MM.1S (cell line): ENCODE results near the gene PRAMEF18.
"Not testable (repeated sequence)": the region's sequence is repeated elsewhere in the genome, so short reads cannot be mapped to it uniquely, and the experiment has no call there.

ENCODE experiments used
- DNase-seq: peaks from one replicate; pipeline ENCODE4 v3.0.0-alpha.2; 2015
- H2AFZ ChIP-seq: fragments of 300-600 bp; sonication (generic); 2 replicates; pipeline ENCODE4 v1.6.0; 2016; ENCODE audit warnings: antibody characterized with exemption, low read length
- H3F3A ChIP-seq: fragments of 300-600 bp; sonication (generic); 2 replicates; pipeline ENCODE4 v1.6.1; 2016; ENCODE audit warnings: mild to moderate bottlenecking, antibody characterized with exemption, low read length, moderate library complexity, mixed read lengths; ENCODE audit not compliant: insufficient read depth
- H3K27ac ChIP-seq: fragments of 300-600 bp; sonication (generic); 2 replicates; pipeline ENCODE4 v1.5.1; 2016; ENCODE audit warnings: mild to moderate bottlenecking, low read length
- H3K27me3 ChIP-seq: fragments of 300-600 bp; sonication (generic); replicated peaks from 2 replicates; pipeline ENCODE4 v1.6.0; 2016; ENCODE audit warnings: low read length; ENCODE audit not compliant: insufficient read depth
- H3K36me3 ChIP-seq: fragments of 300-600 bp; sonication (generic); replicated peaks from 2 replicates; pipeline ENCODE4 v1.6.1; 2016; ENCODE audit warnings: mild to moderate bottlenecking, low read length, mixed read lengths; ENCODE audit not compliant: insufficient read depth
- H3K4me1 ChIP-seq: fragments of 300-600 bp; sonication (generic); 2 replicates; pipeline ENCODE4 v1.6.1; 2016; ENCODE audit warnings: low read length, mixed read lengths
- H3K4me2 ChIP-seq: fragments of 300-600 bp; sonication (generic); 2 replicates; pipeline ENCODE4 v1.6.0; 2016; ENCODE audit warnings: low read depth, low read length
- H3K4me3 ChIP-seq: fragments of 300-600 bp; sonication (generic); 2 replicates; pipeline ENCODE4 v1.5.1; 2016; ENCODE audit warnings: low read length, mixed read lengths
- H3K79me2 ChIP-seq: fragments of 300-600 bp; sonication (generic); 2 replicates; pipeline ENCODE4 v1.6.1; 2016; ENCODE audit warnings: mixed run types, low read length, mixed read lengths
- H3K9ac ChIP-seq: fragments of 300-600 bp; sonication (generic); 2 replicates; pipeline ENCODE4 v1.6.1; 2016; ENCODE audit warnings: low read length, mixed read lengths
- H3K9me2 ChIP-seq: fragments of 300-600 bp; sonication (generic); replicated peaks from 2 replicates; pipeline ENCODE4 v1.6.1; 2016; ENCODE audit warnings: mild to moderate bottlenecking, low read length, mixed read lengths; ENCODE audit not compliant: insufficient read depth
- H3K9me3 ChIP-seq: fragments of 300-600 bp; sonication (generic); replicated peaks from 2 replicates; pipeline ENCODE4 v1.6.1; 2016; ENCODE audit warnings: mild to moderate bottlenecking, low read length, mixed read lengths; ENCODE audit not compliant: insufficient read depth
- H4K20me1 ChIP-seq: fragments of 300-600 bp; sonication (generic); 2 replicates; pipeline ENCODE4 v1.6.1; 2016; ENCODE audit warnings: mild to moderate bottlenecking, low read length, moderate library complexity, mixed read lengths; ENCODE audit not compliant: insufficient read depth

Gene PRAMEF18

DNA sequence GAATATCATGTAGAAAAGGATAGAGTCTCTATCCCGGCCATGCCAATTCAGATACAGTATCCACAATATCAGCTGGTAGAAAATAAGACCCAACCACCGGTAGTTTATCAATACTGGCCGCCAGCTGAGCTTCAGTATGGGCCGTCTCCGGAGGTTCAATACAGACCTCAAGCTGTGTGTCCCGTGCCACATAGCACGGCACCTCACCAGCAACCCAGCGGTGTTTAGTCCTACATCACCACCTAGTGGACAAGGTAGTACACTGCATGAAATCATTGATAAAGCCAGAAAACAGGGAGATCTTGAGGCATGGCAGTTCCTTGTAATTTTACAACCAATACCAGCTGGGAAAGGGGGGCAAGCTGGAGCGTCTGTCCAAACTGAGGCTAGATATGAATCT is 17.2 kb downstream of the PRAMEF18 start:
- H3K4me2 ChIP-seq, H3K36me3 ChIP-seq, H3K4me3 ChIP-seq, H3K4me1 ChIP-seq, H3K9ac ChIP-seq, H3K9me2 ChIP-seq, H3K9me3 ChIP-seq, H2AFZ ChIP-seq, H3K79me2 ChIP-seq, H3K27ac ChIP-seq, H4K20me1 ChIP-seq, H3K27me3 ChIP-seq, H3F3A ChIP-seq, DNase-seq: not testable (repeated sequence)

DNA sequence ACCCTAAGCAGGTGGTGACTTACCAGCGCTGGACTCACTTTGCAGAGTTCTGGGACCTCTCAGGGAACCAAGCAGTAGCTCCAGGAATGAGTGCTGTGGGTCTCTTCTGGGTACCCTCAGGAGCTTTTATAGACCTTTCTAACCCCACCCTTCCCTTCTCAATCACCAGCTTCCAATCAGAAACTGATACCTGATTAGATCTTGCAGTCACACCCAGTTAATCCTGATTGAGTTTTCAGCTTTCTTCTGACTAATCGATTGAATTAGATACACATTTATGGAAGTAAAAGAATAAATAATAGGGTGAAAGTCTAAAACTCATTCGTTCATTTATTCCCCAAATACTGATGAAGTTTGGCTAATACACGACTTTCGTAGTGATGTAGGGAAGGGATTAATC is 24.6 kb downstream of the PRAMEF18 start, which contains the start of gene PRAMEF13:
PRAMEF13 (minus strand) TSS at position 101 of the 400 bp plus-strand sequence. CDS start 1,820 bp downstream, outside the sequence.
- H3F3A ChIP-seq, H3K4me2 ChIP-seq, H3K4me3 ChIP-seq, H4K20me1 ChIP-seq, H3K9ac ChIP-seq, H2AFZ ChIP-seq, H3K9me2 ChIP-seq, H3K27ac ChIP-seq, H3K27me3 ChIP-seq, H3K4me1 ChIP-seq, H3K36me3 ChIP-seq, H3K79me2 ChIP-seq, DNase-seq, H3K9me3 ChIP-seq: not testable (repeated sequence)
